HG03439 (cell line): Measurements from ENCODE around the gene SYT3.
"Not testable (repeated sequence)": the region's sequence is repeated elsewhere in the genome, so short reads cannot be mapped to it uniquely, and the experiment has no call there.

ENCODE experiments used
- ATAC-seq: cut with Tn5 transposase; IDR thresholded peaks from one replicate; pipeline ENCODE4 v1.9.1; 2021; ENCODE audit warnings: mild to moderate bottlenecking, moderate library complexity; ENCODE audit not compliant: unreplicated experiment

The SYT3 gene

DNA sequence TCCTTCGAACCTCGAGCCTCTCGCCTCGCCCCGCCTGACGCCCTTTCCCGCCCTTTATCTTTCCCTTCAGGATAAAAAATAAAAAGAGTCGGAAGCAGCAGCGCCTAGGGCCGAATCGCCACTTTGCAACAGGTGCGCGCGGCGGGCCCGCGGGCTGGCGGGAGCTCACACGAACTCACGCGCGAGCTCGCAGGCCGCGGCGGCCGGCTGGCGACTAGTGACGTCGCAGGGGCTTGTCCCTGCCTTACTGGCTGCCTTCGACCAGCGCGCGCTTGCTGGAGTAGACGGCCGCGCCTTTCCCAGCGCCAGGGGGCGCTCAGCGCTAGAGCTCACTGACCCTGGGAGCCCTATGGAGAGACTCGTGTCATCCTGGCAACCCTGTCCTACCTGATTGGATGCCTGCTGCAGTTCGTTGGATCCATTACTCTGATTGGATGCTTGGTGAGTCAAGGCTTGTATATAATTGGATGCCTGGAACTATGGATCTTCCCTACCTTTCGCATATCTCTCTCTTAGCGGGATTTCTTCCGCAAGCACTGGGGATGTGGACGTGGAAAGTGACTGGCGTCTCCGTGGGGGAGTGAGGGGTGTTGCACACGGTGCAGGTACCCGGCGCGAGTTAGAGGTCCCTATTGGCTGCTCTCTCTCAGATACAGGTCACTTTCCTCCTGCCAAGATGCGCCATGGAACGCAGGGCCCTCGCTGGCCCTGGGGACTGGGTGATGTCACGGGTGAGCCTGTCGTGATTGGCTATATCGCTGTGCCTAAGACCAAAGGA, 33.4 kb downstream of the SYT3 start:
- ATAC-seq, result not testable (repeated sequence)

GRCh38 chr19:50604264-50605073, 35.2 kb downstream of the SYT3 start:
- not testable (repeated sequence) for ATAC-seq

DNA sequence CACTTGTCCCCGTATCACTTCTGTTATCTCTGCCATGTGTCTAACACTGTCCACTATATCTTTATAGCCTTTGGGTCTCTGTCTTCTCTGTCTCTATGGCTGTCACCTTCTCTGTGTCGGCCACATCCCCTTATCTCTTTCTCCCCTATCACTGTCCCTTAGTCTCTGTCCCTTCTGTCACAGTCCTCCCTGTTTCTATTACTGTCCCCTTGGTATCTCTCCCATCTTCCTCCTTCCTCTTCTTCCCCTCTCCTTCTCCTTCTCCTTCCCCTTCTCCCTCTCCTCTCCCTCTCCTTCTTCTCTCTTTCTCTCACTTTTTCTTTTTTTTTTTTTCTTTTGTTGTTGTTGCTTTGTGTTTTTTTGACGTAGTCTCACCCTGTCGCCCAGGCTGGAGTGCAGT, 36.7 kb downstream of the SYT3 start:
- ATAC-seq, result no peak

DNA sequence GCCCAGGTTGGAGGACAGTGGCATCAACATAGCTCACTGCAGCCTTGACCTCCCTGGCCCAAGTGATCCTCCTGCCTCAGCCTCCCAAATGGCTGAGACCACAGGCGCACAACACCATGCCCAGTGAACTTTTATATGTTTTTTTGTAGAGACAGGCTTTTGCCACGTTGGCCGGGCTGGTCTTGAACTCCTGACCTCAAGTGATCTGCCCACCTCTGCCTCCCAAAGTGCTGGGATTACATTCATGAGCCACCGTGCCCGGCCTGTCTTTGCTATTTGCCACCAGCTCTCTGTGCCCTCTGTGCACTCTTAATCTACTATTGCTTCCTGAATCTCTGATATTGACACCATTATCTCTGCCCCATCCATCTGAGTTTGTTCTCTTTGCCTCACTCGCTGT, 37.2 kb downstream of the SYT3 start:
- no peak for ATAC-seq

GRCh38 chr19:50602089-50602422, 37.6 kb downstream of the SYT3 start:
- ATAC-seq, result no peak

GRCh38 chr19:50601407-50602088, 38.1 kb downstream of the SYT3 start:
- ATAC-seq, result no peak

DNA sequence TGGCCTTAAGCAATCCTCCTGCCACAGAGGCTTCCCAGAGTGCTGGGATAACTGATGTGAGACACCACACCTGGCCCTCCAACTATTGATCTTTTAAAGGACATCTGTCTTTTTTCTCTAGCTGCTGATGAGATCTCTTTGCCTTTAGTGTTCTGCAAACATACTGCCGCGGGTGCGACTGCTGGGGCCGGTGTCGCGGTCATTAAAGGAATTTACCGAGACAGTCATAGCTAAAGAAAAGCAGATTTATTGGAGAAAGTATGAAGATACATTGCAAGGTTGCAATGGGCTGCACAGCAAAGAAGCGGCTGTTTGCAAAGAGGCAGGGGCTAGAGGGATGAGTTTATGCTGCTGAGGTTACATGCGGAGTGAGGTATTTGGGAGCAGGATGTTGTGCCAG, 40.3 kb downstream of the SYT3 start:
- ATAC-seq, result no peak

DNA sequence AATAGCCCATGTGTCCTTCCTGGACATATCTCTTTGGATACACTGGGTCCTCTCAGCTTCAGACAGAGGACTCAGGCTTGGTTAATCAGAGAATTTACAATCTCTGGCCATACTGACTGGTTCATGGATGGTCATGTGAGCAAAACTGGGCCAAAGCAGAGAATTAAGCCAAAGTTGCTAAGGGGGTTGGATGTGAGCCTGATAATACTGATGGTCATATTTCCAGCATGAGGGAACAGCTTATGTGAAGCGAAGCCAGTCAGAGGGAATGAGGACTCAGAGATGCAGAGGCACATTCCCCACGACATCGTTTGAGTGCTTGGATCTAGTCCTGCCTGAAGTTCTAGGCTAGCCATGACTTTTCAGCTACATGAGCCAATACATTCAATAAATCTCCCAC, 49.5 kb downstream of the SYT3 start:
- no peak for ATAC-seq

DNA sequence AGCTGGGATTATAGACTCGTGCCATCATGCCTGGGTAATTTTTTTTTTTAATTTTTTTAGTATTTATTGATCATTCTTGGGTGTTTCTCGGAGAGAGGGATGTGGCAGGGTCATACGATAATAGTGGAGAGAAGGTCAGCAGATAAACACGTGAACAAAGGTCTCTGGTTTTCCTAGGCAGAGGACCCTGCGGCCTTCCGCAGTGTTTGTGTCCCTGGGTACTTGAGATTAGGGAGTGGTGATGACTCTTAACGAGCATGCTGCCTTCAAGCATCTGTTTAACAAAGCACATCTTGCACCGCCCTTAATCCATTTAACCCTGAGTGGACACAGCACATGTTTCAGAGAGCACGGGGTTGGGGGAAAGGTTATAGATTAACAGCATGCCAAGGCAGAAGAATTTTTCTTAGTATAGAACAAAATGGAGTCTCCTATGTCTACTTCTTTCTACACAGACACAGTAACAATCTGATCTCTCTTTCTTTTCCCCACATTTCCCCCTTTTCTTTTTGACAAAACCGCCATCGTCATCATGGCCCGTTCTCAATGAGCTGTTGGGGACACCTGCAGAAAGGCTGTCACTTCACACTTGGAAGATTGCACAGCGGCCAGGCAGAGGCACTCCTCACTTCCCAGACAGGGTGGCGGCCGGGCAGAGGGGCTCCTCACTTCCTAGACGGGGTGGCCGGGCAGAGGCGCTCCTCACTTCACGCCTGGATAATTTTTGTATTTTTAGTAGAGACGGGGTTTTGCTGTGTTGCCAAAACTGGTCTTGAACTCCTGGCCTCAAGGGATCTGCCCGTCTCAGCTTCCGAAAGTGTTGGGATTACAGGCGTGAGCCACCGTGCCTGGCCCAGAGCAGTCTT, 57.7 kb downstream of the SYT3 start:
- ATAC-seq, result not testable (repeated sequence)

DNA sequence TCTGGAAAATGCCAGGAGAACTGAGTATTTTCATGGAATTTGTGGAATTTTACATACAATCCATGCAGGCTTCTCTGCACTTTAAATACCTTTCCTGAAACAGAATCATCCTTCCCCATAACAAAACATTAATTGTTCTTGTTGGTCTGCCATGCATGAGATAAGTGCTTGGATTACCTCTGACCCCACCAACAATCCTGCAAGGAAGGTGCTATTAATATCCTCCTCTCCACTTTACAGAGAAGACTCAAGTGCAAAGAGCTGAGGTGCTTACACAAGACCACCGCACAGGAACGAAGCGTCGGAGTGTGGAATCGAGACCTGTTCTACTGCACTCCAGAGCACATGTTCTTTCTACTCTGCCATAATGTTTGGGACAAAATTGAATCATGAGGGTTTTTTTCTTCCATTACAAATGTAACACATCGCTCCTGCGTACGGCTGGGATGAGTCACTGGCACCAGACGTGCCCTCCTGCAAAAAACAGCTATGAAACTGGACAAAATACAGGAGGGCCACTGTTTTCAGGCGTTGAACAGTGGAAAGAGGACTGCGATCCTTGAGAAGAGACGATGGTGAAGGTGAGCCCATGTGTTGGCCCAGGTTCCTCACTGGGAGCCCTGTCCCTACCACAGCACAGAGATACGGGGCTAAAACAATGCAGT, 58.6 kb downstream of the SYT3 start:
- no peak for ATAC-seq

- no peak for ATAC-seq
Observed at GRCh38 chr19:50580240-50580639, 59.4 kb downstream of the SYT3 start.

DNA sequence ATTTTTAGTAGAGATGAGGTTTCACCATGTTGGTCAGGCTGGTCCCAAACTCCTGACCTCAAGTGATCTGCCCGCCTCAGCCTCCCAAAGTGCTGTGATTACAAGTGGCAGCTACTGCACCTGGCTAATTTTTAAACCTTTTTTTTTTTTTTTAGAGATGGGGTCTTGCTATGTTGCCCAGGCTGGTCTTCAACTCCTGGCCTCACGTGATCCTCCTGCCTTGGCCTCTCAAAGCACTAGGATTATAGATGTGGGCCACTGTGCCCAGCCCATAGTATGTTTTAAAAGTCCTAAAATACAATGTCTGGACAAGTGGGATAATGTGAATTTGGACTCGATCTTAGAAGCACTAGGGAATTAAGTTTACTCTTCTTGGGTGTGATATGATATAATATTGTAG, 62.9 kb downstream of the SYT3 start:
- ATAC-seq, result not testable (repeated sequence)

DNA sequence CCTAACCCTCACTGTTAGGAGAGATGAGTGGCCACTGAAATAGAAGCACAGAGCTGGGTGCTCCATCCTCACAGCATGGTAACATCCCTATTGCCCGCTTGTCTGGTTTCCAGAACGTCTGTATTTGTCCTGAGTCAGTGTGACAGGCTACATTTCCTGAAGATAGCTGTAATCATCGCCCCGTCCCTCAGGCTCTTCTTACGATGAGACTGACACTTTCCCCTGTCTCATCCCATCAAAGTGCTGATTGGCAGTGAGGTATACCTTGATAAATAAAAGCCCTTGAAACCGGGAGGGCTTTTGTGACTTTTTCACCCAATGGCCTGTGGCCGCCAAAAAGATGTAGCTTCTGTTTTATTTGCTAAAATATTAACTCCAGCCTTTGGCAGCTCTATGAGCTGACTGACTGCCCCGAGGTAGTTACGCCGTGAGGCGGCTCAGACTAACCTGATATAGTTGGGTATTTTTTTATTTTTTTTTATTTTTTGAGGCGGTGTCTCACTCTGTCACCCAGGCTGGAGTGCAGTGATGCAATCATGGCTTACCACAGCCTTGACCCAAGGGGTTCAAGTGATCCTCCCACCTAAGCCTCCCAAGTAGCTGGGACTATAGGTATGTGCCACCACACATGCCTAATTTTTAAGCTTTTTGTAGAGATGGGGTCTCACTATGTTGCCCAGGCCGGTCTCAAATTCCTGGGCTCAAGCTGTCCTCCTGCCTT, 65.8 kb downstream of the SYT3 start:
- ATAC-seq, result no peak
